Activated CD4-positive, alpha-beta T cell treated with anti-CD3 and anti-CD28 coated beads for 4 hours (primary cell): Measurements from ENCODE around the gene FRMD4A.
"Not testable (repeated sequence)": the region's sequence is repeated elsewhere in the genome, so short reads cannot be mapped to it uniquely, and the experiment has no call there.

Experiments used
- DNase-seq, 2 donors: peaks; one replicate each; pipeline ENCODE4 v3.0.0-alpha.2; 2020

Gene FRMD4A

DNA sequence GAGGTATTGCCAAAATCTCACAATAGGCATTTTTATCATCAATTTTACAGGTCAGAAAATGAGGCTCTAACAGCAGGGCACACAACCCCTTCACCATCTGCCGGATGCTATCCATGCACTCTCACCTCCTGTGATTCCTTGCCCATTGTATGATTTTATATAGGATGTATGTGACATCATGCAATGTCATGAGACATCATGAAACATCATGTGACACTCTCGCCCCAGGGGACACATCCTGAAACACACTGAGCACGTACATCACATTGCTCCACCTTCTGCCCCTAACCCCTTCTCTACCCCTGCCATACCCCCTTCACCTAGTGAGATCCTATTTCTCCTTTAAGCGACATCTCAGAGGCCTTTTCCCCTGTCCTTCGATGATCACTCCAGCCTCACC lies 189.4 kb downstream of the FRMD4A start:
- DNase-seq = no peak

DNA sequence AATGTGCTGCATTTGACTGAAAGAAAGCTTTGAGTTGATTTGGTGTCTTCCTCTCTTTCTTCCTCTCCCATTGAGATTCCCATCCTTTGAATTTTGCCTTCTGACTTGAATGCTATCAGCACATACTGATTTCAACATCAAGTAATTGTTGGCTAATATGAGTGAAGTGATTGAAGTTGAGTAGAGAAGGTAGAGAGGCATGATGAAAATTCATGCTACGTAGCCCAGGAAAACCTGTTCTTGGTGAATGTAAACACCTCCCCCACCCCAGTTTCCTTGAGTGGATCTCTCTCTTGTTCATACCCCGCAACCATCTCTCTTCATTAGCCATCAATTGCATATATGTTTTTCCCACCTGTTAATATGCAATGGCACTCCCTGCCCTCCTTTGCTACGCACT lies 193.3 kb downstream of the FRMD4A start:
- DNase-seq = no peak

DNA sequence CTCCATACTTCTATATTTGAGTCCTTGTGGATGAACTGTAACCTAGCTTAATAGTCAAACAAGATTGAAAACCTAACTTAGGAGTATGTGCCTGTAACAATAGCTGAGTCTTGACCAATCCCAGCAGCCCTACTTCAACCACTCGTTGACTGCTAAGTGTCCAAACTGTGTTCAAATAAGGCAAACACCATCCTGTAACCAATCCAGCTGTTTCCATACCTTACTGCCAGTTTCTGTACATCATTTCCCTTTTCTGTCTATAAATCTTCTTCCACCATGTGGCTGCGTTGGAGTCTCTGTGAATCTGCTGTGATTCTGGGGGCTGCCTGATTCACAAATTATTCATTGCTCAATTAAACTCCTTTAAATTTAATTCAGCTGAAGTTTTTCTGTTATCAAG lies 195.5 kb downstream of the FRMD4A start:
- not testable (repeated sequence) for DNase-seq

DNA sequence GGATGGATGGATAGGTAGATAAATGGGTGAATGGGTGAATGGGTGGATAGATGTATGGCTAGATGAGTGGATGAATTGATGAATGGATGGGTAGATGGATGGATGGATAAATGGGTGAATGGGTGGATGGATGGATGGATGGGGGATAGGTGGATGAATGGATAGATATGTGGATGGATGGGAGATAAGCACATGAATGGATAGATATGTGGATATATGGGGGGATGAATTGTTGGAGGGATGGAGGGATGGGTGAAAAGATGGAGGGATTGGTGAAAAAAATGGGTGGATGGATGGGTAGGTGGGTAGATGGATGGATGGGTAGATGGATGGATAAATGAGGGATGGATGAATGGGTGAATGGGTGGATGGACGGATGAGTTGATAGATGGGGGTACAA lies 196.4 kb downstream of the FRMD4A start:
- DNase-seq = no peak

DNA sequence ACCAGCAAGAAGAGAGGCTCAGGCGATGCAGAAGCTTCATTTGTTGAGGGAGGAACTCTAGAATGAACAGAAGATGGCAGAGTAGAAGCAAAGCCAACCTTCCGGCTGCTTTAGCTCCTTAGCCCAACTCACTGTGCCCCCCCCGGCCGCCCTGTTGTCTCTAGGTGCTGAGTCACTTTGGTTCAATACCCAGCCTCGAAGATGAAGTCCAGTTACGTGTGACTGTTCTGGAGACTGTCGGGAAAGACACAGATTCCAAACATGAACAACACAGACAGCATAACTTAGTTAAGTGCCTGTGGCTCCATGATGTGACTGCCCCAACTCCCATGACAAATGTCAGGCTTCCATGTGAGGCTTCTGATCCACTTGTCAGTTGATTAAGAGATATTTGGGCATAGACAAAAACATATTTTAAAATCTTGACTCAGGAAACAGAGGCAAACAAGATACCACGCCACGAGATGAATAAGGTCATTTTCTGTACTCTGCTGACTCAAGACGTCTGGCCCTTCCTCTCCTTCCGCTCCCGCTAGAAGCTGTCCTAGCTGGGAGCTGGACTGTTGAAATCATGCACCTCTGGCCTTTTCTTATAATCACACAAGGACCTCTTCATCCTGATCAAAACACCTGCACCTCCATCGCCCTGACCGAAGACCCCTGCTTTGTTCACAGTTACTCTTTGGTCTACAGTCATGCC lies 199.3 kb downstream of the FRMD4A start:
- no peak for DNase-seq

DNA sequence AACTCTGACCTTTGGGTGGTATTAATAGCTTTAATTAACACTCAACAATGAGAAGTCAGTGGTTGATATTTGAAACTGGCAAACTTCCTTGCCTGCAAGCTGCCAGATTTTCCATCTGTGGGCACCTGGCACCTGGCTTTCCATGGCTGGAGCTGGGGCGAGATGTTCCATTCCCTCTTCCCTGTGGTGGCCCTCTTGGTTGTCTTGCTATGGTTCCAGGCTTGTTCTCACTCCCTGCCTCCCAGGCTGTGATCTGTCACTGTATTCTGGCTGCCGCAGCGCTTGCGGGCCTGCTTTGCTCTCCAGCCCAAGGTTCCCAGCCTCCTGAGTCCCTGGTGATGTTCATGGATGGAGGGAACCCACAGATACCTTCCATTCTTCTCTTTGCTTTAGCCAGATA lies 201.0 kb downstream of the FRMD4A start:
- no peak for DNase-seq

DNA sequence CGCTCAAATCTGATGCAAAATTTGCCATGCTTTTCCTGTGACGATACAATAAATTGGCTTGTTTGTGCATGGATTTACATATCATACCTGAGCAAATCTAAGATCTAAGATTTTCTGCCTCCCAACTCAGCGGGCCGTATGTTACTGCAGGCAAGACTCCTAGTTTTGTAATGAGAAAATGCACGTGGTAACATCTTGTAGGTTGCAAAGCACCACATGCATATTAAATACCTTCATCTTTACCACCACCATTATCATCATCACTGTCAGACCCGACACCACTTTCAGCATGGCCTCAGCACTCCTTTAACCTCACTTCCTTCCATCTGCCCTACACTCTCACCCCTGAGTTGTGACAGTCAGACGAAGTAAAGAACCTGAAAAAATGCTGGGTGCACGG lies 202.2 kb downstream of the FRMD4A start:
- no peak for DNase-seq

DNA sequence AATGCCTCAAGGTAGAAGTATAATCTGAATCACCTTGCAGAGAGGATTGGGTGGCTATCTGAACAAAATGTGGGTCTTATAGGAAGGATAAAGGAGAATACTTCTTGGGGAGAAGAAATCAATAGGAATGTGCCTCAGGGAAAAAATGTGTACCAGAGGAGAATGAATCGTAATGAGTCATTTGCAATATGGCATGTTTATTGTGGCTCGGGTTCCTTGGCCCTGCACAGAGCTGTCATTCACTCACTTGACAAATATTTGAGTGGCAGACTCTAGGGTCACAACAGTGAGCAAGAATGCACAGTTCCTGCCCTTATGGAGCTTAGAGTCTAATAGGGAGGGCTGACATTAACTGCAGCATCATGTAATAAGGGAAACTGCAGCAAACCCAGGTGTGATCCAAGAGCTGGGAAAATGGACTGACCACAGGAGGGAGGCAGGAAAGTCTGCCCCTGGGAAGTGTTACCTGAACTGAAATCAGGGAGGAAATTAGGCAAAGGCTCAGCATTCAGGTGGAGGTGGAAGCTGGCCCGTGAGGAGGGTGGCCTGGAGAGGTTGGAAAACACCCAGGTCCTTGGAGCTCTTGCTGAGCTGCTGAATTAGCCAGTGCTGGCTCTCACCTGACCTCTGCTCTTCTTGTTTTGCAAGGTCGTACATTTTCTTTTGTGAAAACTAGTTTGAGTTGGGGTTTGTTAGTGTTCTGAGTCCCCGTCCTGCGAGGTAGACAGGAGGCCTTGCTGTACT lies 203.9 kb downstream of the FRMD4A start:
- DNase-seq = no peak

DNA sequence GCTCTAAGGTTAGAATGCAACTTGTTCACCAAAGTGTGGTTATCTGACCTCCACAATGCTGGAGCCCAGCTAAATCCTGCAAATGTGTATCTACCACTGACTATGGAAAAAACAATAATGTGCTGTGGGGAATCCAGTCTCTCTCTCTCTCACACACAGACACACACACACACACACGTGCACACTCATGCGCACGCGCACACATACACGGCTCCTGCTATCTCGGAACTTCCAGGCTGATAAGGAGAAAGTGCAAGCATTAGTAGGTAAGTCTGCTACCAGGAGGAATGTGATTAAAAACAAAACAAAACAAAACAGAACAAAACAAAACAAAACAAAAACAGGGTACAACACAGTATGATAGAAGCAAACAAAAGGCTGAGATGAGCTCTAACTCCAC lies 205.2 kb downstream of the FRMD4A start:
- DNase-seq = no peak

DNA sequence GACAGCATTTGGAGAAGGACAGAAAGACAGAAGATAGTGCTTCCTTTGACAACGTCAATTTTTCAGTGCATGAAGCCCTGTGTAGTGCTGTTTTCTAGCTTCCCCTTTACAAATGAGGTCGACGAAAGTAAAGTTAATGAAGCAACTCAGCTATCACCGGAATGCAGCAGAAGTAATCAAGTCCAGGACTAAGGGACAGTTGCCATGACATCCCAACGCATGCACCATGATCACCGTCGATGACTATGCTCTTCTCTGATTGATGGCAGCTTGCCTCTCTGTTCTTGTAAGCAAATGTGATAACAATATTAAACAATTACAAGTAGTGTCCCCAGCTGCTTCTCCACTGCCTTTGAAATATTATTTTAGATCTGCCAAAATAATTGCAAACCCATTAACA lies 205.8 kb downstream of the FRMD4A start:
- DNase-seq = no peak

DNA sequence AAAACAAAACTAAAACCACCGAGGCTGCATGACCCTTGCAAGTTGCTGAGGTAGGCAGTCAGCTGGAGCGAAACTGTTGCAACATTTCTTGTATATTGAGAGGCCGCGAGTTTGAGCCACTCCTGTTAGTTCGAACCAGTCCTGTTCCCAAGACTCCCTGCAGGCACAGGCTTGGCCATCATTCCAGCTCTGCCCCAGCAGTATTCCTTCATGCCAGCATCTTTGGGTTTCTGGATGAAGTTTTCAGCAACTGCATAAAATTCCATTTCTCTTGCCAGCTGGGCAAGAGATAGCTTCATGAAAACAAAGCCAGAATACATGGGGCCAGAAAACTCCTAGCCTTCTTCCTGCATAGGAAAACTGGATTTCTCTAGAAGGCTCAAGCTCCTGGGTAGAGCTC lies 207.6 kb downstream of the FRMD4A start:
- no peak for DNase-seq

DNA sequence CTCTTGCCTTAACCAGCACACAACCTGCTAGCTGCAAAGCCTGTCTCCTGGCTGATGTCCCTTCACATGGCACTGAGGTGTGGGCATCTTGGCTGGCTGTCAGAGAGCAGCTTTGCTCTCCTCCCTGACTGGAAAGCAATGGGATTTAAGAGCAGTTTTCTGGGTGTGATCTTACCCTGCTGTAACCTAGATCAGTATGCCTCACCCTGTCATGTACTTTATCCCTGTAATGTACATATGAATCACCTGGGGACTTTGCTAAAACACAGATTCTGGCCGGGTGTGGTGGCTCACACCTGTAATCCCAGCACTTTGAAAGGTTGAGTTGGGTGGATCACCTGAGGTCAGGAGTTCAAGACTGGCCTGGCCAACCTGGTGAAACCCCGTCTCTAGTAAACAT lies 209.9 kb downstream of the FRMD4A start:
- DNase-seq = no peak

DNA sequence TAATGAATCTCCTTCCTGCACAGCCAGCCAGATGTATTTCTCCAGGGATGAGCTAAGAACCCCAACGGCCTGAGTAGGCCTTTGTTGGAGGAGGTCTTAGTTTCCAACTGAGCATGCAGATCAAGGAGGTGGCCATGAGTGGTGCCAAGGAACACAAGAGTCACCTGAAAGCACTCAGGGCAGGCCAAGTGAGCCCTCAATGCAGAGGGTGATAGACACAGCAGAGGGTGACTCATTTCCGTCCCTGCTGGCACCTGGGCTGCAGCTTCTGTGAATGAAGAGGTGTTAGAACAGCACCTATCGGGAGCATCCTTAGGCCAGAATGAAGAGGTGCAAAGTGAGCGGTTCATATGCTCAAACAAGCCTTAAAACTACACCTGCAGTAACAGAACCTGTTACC lies 211.8 kb downstream of the FRMD4A start:
- DNase-seq = no peak

DNA sequence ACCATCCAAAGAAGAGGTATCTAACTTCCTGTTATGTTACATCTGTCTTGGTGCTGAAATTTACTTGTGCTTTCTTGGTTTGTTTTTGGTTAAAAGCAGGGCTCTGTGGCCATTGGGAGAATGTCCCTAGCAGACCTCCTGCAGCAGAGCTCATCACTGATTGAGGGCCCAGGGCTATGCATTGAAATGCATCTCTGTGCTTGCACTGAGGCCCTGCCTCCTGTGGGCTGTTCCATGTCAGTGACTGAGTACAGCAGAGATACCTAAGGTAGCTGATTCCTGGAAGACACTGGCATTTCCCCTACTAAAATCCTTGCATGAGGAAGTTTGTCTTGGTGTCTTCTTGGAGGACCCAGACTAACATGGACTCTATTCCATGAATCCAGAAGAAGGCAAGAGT lies 213.9 kb downstream of the FRMD4A start:
- DNase-seq = no peak

DNA sequence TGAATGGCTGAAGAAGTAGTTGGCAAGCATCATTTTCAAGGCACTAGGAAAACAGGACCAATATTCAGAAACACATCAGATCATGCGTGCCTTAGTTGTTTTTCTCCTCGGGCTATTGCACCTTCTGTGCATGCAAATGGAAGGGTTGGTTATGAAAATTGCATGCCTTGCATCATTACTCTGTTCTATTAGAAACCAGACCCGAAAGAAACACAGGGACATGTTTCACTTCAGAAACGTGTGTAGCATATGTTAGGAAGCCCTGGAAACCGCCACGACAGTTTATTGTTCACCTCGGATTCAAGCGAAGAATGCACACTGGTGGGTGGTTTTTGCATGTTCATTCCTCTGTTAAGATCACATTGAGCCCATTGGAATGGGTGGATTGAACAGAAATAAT lies 214.7 kb downstream of the FRMD4A start:
- DNase-seq = no peak

DNA sequence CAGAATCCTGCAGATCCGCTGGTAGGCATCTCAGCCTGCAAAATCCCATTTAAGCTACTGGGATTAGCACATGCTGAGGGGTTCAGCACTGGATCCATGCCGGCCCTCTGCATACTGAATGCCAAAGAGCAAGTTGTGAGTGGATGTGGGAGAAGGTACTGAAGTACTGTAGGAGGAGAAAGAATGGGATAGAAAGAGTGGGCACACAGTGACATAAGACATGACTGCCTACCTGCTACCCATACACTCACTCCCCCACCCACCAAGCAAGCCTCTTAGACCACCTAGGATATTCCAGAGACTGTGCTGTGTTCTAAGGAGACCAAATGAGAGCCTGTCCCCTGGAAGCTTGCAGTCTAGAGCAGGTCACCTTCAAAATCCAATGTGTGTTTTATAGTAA lies 215.9 kb downstream of the FRMD4A start:
- DNase-seq = no peak

DNA sequence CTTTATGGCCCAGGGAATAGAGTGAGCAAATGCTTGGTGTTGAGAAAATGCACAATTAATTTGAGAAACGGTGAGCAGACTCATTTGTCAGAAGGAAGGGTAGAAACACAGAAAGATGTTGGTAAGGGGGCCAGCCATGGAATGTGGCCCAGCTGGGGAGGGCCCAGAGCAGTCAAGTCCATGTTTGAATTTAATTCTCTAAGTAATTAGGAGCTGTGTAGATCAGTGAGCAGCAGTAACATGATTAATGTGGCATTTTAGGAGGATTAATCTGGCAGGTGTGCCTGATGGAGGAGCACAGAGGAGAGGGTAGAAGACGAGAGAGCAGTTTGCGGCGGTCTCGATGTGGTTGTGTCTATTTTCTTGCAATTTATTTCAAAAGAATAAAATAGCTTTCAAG lies 218.7 kb downstream of the FRMD4A start:
- DNase-seq = no peak

DNA sequence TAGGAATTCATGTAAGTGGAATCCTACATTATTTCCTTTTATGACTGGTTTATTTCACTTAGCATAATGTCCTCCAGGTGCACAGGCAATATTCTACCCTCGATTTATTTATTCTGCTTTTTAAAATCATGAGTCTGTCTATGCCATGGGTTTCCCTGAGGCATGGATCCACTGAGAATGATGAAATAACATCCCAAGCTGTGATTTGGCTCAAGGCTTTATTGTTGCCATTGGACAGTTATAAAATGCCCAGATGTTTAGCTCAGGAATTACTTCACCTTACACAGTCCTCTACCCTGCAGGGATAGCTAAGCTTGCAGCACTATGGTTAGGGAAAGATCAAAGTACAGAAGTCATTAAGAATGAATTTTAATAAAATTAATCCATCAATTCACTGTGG lies 219.5 kb downstream of the FRMD4A start:
- DNase-seq = no peak

DNA sequence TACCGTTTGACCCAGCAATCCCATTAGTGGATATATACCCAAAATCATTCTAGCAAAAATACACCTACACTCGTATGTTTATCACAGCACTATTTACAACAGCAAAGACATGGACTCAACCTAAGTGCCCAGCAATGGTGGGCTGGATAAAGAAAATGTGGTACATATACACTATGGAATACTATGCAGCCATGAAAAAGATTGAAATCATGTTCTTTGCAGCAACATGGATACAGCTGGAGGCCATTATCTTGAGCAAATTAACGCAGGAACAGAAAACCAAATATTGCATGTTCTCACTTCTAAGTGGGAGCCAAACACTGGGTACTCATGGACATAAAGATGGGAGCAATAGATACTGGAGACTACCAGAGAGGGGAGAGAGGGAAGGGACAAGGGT lies 223.9 kb downstream of the FRMD4A start:
- no peak for DNase-seq

DNA sequence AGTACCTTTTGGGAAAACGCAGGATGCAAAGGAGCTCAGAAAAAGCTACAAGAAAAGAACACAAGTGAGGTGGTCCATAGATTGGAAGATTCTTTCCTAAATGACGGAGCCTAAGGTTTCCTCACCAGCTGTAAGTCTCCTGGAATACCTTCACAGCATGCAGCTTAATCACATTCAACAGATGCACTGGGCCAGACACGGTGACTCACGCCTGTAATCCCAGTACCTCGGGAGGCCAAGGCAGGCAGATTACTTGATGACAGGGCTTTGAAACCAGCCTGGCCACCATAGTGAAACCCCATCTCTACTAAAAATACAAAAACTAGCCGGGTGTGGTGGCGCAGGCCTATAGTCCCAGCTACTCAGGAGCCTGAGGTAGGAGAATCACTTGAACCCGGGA lies 228.7 kb downstream of the FRMD4A start:
- no peak for DNase-seq

DNA sequence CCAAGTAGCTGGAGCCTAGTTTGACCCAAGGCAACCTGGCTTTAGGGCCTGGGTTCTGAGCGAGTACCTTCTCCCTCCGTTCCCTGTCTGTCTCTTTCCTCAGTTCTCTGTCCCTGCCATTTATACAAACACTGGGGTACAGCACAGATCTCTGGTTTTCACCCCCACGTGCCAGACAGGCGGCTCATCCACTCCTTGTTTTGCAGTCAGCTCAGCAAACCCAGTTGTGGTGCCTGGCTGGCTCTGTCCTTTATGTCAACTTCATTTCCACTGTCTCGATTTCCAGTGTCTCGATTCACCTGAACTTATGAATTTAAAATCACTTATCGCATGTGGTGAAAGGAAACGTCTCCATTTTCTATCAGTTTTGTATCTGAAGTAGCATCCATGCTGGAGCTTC lies 230.8 kb downstream of the FRMD4A start:
- no peak for DNase-seq

DNA sequence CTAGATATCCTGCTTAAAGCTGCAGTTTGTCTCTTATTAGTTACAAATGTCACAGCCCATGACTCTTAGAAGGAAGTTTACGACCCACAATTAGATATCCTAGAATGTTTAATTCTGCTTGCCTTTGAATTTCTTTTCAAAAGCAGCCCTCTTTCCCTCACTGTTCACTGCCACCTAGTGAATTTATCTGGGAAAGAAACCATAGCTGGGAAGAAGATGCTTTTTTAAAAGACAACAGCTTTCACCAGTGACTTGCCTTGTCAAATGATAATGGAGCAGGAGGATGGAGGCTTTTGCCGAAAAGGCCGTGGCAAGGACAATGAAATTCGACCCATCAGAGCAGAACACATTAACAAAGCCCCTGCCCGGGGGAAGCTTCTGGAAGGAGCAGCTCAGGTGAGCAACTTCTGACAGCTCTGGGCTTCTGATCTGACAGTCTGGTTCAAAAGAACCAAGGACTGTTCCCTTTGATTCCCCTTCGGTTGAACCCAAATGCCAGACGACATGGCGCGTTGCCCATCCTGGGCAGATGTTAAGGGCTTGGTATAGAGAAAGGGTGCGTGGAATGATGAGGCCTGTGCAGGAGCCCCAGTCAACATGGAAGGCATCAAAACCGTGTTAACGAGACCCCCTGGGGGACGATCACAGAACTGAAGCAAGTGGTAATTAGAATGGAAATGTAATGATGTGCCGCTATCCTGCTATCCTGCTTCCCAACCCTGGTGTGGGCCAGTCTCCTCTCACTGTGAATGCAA lies 236.8 kb downstream of the FRMD4A start:
- no peak for DNase-seq

DNA sequence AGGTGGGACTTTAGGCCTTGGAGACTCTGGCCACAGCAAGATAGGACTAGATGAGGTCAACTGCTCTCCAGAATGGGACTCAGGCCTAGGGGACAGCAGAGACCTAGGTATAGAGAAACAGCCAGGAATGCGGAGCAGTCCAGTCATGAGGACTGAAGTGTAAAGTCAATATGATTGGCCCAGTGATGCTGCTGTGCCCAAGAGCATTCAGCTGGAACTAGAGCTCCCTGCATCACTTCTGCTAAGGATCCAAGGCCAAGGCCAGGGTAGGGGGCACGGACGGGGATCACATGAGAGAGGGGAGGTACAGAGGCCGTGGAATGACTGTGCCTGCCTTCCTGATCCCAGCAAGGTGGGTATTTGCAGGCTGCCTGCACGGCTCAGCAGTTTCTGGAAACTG lies 237.9 kb downstream of the FRMD4A start:
- no peak for DNase-seq
